ENCODE data around the gene NCKIPSD.

DNA sequence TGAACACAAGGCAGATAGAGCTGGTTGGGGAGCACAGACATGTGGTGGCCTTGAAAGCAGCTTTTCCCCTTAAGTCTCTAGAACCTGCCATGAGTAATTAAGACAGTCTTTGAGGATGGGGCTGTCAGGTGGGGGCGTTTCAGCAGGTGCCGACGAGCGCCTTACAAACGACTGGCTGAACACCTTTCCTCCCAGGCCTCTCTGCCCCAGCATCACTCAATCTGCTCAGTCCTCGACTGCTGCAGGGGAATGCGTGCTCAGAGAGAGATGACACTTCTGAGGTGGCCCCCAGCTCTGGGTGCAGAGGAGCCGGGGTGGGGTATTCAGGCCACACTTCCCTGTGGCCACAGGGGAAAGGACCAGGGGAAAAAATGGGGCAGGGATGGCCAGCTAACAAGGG, 8.1 kb upstream of the NCKIPSD start:
- TF ChIP-seq, protein P1, sequence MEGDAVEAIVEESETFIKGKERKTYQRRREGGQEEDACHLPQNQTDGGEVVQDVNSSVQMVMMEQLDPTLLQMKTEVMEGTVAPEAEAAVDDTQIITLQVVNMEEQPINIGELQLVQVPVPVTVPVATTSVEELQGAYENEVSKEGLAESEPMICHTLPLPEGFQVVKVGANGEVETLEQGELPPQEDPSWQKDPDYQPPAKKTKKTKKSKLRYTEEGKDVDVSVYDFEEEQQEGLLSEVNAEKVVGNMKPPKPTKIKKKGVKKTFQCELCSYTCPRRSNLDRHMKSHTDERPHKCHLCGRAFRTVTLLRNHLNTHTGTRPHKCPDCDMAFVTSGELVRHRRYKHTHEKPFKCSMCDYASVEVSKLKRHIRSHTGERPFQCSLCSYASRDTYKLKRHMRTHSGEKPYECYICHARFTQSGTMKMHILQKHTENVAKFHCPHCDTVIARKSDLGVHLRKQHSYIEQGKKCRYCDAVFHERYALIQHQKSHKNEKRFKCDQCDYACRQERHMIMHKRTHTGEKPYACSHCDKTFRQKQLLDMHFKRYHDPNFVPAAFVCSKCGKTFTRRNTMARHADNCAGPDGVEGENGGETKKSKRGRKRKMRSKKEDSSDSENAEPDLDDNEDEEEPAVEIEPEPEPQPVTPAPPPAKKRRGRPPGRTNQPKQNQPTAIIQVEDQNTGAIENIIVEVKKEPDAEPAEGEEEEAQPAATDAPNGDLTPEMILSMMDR (IDR thresholded peaks at IDR 0.05; ENCODE audit: insufficient read depth, low read depth, low read length): no peak
- no peak for TF ChIP-seq EZH2 (IDR thresholded peaks at IDR 0.05; ENCODE audit: insufficient read depth, low read length)

All from astrocyte (in vitro differentiated cells and primary cell).